NCI-H2107 treated with DMSO at 0.1 percent for 48 hours (cell line): Measurements from ENCODE around the gene TMEM154.

Experiments used
- DNase-seq: peaks from one replicate; lab custom pipeline; 2025; ENCODE audit not compliant: unreplicated experiment; lab: John Stamatoyannopoulos, UW

The TMEM154 gene

DNA sequence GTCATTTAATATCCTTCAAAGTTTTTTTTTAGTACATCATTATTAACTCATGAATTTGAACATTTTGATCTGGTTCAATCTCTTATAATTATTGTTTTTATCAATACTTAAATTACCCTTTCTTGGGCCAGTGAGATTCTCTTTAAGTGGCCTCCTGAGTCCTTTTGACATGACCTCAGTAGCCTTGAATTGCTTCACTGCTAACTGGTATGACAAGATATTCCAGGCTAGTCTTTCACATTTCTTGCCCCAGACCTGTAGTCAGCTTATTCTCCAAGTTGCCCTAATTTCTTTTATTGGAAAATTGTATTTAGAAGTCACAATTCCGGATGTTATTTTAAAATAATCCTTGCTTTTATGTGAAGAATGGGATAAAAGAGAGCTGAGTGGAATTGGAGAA, 108.5 kb downstream of the TMEM154 start:
- DNase-seq: no peak
